Measurements from ENCODE around the gene SNAP91.
A peak's percentile ranks its signal among the peaks of the same experiment; 100 is the strongest.
"Not testable (repeated sequence)": the region's sequence is repeated elsewhere in the genome, so short reads cannot be mapped to it uniquely, and the experiment has no call there.

Gene SNAP91, protein sequence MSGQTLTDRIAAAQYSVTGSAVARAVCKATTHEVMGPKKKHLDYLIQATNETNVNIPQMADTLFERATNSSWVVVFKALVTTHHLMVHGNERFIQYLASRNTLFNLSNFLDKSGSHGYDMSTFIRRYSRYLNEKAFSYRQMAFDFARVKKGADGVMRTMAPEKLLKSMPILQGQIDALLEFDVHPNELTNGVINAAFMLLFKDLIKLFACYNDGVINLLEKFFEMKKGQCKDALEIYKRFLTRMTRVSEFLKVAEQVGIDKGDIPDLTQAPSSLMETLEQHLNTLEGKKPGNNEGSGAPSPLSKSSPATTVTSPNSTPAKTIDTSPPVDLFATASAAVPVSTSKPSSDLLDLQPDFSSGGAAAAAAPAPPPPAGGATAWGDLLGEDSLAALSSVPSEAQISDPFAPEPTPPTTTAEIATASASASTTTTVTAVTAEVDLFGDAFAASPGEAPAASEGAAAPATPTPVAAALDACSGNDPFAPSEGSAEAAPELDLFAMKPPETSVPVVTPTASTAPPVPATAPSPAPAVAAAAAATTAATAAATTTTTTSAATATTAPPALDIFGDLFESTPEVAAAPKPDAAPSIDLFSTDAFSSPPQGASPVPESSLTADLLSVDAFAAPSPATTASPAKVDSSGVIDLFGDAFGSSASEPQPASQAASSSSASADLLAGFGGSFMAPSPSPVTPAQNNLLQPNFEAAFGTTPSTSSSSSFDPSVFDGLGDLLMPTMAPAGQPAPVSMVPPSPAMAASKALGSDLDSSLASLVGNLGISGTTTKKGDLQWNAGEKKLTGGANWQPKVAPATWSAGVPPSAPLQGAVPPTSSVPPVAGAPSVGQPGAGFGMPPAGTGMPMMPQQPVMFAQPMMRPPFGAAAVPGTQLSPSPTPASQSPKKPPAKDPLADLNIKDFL

DNA sequence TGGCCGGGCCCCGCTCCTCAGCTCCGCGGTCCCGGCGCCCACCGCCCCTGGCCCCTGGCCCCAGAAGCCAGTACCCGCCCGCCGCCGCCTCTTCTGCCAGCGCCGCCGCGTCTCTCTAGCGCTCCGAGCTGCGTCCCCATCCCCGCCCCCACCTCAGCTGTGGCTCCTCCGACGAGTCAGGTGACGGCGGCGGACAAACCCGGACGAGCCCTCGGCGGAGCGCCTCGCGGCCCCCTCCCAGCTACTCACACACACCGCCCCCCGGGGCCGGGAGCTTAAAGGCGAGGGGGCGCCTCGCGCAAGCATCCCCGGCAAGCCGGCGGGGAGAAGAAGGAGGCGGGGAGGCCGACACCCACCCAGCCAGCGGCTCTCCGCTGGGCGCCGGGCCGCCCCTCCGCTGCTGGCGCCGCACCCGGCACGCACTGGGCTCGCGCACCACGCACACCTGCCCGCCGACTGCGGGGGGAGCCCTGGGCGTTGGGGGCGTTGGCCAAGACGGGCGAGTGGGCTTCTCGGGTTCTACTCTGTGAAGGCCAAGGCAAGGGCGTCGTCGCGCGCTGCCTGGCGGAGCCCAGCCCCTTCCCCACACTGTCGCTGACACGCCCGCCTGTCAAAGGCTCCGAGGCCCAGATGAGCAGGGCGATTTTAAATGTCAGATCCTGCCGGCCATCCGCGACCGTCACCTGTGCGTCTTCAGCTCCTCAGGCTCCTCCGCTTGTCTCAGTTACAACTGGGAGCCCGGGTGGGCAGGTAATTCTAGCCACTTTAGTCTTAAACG lies at the start of gene SNAP91:
Gene SNAP91, minus strand, starts transcription at position 132 of the 778 bp plus-strand sequence. CDS start 1,174 bp downstream, outside the sequence.
- peak within 1 kb of the TSS; percentile 32 for H3K9ac ChIP-seq
- TF ChIP-seq, protein P1, sequence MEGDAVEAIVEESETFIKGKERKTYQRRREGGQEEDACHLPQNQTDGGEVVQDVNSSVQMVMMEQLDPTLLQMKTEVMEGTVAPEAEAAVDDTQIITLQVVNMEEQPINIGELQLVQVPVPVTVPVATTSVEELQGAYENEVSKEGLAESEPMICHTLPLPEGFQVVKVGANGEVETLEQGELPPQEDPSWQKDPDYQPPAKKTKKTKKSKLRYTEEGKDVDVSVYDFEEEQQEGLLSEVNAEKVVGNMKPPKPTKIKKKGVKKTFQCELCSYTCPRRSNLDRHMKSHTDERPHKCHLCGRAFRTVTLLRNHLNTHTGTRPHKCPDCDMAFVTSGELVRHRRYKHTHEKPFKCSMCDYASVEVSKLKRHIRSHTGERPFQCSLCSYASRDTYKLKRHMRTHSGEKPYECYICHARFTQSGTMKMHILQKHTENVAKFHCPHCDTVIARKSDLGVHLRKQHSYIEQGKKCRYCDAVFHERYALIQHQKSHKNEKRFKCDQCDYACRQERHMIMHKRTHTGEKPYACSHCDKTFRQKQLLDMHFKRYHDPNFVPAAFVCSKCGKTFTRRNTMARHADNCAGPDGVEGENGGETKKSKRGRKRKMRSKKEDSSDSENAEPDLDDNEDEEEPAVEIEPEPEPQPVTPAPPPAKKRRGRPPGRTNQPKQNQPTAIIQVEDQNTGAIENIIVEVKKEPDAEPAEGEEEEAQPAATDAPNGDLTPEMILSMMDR (IDR thresholded peaks at IDR 0.05) = no peak

DNA sequence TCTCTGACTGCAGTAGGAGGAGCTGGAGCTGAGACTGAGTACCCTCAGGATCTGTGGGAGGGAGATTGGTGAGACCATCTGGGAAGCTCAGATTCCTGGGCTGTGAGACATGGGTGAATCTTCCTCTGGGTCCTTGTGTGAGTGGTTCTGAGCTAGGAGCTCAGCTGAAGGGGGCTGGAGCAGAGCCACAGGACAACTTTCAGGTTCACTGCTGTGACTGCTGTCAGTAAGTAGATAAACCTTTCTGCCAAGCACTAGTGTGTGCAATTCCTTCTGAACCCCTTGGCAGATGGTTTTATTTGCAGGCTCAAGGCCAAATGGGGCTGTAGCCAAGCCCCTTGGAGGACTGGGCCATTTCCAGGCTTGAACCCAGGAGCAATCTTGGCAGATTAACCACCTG lies 49.6 kb upstream of the SNAP91 start:
- H3K79me2 ChIP-seq = no peaks in the 10 kb centered on the region
- no peaks in the 10 kb centered on the region for H3K9me3 ChIP-seq (ENCODE audit: control insufficient read depth, low read length)
- no peak overlapping the region for H3K4me2 ChIP-seq (ENCODE audit: low read length)
- H3K9ac ChIP-seq = no peak overlapping the region
- TF ChIP-seq, protein P1 (IDR thresholded peaks at IDR 0.05) = no peak
- no peak overlapping the region for H3K4me3 ChIP-seq (ENCODE audit: low read depth, low read length)
- H2AFZ ChIP-seq = no peak overlapping the region
- H3K4me1 ChIP-seq = no peaks in the 10 kb centered on the region
- H3K27me3 ChIP-seq (ENCODE audit: control insufficient read depth, insufficient read depth, low read length) = no peaks in the 10 kb centered on the region
- no peak overlapping the region for H3K27ac ChIP-seq
- H3K36me3 ChIP-seq (ENCODE audit: control insufficient read depth, insufficient read depth, low read length) = no peaks in the 10 kb centered on the region

More for the DNA sequence above, at the start of gene SNAP91:
- Histone ChIP-seq H3K27me3 (ENCODE audit: control insufficient read depth, insufficient read depth, low read length) (no peaks in the 10 kb centered on the region), H3K4me1 (no peaks in the 10 kb centered on the region), H3K36me3 (ENCODE audit: control insufficient read depth, insufficient read depth, low read length) (no peaks in the 10 kb centered on the region), H2AFZ (peak within 1 kb of the TSS; percentile 96), H3K4me2 (ENCODE audit: low read length) (peak within 1 kb of the TSS; percentile 83), H3K27ac (peak within 1 kb of the TSS; percentile 70), H3K4me3 (ENCODE audit: low read depth, low read length) (peak within 1 kb of the TSS; percentile 60), H3K9me3 (ENCODE audit: control insufficient read depth, low read length) (no peaks in the 10 kb centered on the region), H3K79me2 (no peaks in the 10 kb centered on the region)

DNA sequence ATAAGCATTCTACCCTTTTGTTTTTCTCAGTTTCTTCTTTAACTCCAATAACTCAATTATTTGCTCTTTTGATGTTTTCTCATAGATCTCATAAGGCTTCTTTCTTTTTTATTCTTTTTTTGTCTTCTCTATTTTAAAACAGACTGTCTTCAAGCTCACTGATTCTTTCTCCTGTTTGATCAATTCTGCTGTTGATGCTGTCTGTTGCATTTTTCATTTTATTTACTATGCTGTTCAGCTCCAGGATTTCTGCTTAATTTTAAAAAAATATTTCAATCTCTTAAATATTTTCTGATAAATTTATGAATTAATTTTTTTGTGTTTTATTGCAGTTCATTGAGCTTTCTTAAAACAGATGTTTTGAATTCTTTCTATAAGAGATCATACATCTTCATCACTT lies 48.1 kb upstream of the SNAP91 start:
- Histone ChIP-seq H3K4me2 (ENCODE audit: low read length) (no peak overlapping the region), H3K27ac (no peak overlapping the region), H3K27me3 (ENCODE audit: control insufficient read depth, insufficient read depth, low read length) (no peaks in the 10 kb centered on the region), H3K4me1 (no peaks in the 10 kb centered on the region), H3K9ac (no peak overlapping the region), H3K79me2 (no peaks in the 10 kb centered on the region), H3K9me3 (ENCODE audit: control insufficient read depth, low read length) (no peaks in the 10 kb centered on the region), H3K36me3 (ENCODE audit: control insufficient read depth, insufficient read depth, low read length) (no peaks in the 10 kb centered on the region), H2AFZ (no peak overlapping the region), H3K4me3 (ENCODE audit: low read depth, low read length) (no peak overlapping the region)
- TF ChIP-seq, protein P1 (IDR thresholded peaks at IDR 0.05) = no peak

DNA sequence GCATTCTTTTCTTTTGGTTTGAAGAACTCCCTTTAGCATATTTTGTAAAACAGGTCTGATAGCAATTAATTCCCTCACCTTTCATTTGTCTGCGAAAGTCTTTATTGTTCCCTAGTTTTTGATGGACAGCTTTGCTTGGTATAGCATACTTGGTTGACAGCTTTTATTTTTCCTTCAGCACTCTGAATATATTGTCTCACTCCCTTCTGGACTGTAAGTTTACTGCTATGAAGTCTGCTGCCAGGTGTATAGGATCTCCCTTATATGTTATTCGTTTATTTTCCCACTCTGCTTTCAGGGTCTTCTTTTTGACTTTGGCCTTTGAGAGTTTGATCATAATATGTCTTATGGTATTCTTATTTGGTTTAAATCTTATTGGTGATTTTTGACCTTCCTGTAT lies 47.7 kb upstream of the SNAP91 start:
- Histone ChIP-seq H3K4me3 (ENCODE audit: low read depth, low read length) (no peak overlapping the region), H3K27me3 (ENCODE audit: control insufficient read depth, insufficient read depth, low read length) (no peaks in the 10 kb centered on the region), H3K79me2 (no peaks in the 10 kb centered on the region), H3K9ac (no peak overlapping the region), H3K27ac (no peak overlapping the region), H3K4me2 (ENCODE audit: low read length) (no peak overlapping the region), H3K36me3 (ENCODE audit: control insufficient read depth, insufficient read depth, low read length) (no peaks in the 10 kb centered on the region), H2AFZ (no peak overlapping the region), H3K4me1 (no peaks in the 10 kb centered on the region), H3K9me3 (ENCODE audit: control insufficient read depth, low read length) (no peaks in the 10 kb centered on the region)
- TF ChIP-seq, protein P1 (IDR thresholded peaks at IDR 0.05) = no peak

DNA sequence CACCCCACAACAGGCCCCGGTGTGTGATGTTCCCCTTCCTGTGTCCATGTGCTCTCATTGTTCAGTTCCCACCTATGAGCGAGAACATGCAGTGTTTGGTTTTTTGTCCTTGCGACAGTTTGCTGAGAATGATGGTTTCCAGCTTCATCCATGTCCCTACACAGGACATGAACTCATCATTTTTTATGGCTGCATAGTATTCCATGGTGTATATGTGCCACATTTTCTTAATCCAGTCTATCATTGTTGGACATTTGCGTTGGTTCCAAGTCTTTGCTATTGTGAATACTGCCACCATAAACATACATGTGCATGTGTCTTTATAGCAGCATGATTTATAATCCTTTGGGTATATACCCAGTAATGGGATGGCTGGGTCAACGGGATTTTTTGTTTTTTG lies 43.5 kb upstream of the SNAP91 start:
- not testable (repeated sequence) for H3K4me1 ChIP-seq; H3K4me2 ChIP-seq (ENCODE audit: low read length); H3K27ac ChIP-seq; H3K9ac ChIP-seq; H2AFZ ChIP-seq; H3K27me3 ChIP-seq (ENCODE audit: control insufficient read depth, insufficient read depth, low read length); H3K79me2 ChIP-seq; H3K9me3 ChIP-seq (ENCODE audit: control insufficient read depth, low read length); H3K36me3 ChIP-seq (ENCODE audit: control insufficient read depth, insufficient read depth, low read length); H3K4me3 ChIP-seq (ENCODE audit: low read depth, low read length)

All from parathyroid adenoma (tissue), 2 donors.